Activated CD4-positive, alpha-beta T cell treated with anti-CD3 and anti-CD28 coated beads for 24 hours (primary cell): ENCODE data around the gene PTGS1.
"Not testable (repeated sequence)": the region's sequence is repeated elsewhere in the genome, so short reads cannot be mapped to it uniquely, and the experiment has no call there.

Experiments
- DNase-seq, 2 donors: peaks; one replicate each; pipeline ENCODE4 v3.0.0-alpha.2; 2020; ENCODE audit warnings: low read depth in 2 of 2

Gene PTGS1

DNA sequence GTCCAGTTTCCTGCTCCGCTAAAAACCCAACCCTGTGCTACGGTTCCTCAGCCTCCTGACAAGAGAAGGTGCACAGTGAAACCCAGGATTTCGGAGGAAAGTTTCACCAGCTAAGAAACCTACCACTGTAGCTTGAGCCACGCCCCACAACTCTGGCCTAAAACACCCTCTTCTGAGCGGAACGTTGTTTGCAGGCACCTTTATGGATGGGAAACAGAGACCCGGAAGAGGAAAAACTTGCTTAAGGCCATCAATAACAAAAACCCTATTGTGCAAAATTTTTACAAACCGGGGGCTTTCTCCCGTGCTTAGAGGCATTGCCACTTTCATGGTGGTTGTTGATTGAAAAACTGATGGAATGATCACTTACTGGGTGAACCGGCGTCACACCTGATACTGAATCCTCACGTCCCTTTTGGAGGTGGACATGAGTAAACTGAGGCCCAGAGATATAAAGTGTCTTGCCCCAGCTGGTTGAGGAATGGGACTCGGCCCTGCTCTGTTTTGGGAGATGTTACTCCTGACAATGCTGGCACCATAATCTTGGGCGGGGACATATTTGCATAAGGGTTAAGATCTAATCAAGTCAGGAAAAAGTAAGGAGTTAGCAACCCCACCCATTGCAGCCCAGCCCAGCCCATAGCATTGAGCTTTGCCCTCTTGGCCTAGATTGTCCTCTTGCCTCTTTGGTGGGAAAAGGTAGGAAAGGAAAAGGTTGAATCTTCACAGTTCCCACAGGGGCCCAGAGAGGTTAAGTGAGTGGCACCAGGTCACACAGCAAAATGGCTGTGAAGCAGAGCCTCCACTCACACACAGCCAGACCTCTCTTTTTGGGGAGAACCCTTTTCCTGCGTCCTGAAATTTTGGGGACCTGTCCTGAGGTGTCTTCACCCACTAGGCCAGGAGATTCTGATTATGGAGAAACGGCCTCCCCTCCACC lies 23.2 kb upstream of the PTGS1 start:
- DNase-seq = no peak

DNA sequence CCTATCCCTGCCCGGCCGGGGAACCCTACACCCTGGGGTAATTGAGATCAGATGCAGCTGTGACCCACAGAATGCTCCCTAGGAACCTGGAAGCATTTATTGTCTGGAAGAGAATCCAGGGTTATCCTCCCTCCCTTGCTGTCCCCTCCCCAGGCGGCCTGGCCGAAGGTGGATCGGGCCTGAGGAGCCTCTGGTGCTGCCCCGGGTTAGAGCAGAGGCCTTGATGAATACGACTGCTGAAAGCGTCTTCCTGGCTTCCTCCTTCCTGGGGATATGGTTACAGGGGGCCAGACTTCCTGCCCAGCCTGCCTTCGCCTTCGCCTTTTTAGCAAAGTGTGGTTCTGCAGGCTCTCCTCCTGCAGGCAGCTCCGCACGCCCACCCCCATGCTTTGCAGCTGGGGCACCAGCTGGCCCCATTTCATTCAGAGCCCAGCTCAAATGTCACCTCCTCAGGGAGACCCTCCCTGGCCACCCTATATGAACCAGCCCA lies 22.5 kb upstream of the PTGS1 start:
- DNase-seq = no peak

DNA sequence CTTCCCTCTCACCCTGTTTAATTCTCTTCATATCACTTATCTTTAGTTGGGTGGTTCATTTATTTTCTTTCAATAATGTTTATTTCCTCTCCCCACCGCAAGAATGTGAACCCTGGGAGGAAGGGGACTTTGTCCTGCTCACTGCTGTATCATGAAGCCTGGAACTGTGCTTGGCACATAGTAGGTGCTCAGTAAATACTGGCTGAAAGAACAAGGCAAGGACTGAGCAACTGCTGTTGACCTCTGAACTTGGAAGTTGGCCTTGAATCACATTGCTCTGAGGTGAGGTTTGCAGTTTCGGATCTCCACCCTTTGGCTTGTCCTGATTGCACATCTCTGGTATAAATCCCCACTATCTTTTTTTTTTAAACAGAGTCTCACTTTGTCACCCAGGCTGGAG lies 22.0 kb upstream of the PTGS1 start:
- DNase-seq = no peak

DNA sequence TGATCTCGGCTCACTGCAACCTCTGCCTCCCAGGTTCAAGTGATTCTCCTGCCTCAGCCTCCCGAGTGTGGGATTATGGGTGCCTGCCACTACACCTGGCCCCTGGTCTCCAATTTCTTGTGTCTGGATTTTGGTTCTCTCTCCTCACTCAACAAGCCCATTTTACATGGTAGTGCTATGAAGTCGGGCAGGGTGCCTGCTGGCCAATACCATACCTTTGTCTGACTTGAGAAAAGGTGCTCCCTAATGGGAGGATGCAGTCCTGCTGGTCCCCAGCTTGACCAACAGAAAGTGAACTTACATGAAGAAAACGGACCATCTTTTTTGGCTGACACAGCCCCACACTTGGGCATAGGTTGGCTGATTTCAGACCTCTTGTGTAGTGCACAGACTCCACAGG lies 21.6 kb upstream of the PTGS1 start:
- DNase-seq = no peak

DNA sequence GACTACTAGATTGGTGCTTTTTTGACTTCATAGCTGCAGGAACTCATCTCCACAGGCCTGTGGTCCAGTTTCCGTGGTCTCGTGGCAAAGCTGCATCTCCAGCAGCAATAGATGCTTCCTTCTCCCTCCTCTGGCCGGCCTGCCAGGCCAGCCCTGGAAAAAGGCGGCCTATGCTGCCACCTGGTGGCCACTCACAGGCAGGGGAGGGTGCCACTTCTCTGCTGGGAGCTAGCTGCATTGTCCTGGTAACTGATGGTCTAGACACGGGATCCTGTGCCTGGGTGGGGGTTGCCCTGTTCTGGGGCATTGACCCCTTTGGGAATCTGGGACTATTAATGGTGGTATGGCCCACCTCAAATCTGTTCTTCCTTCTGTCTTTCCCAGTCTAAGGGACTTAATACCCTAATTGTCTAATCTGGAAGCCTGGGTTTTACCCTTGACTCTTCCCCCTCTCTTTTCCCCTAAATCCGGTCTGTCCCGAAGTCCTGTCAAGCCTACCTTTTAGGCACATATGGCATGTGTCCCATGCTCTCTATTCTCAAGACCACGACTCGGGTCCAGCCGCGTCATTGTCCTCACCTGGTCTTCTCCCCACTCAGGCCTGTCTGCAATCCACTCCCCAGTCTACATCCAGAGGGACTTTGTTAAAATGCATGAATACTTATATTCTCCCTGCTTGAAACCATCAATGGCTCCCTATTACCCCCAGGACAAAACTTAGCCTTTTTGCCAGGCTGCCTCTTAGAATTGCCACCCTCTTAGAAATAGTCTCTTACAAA lies 20.1 kb upstream of the PTGS1 start:
- DNase-seq = peak; percentile 61 to 67

DNA sequence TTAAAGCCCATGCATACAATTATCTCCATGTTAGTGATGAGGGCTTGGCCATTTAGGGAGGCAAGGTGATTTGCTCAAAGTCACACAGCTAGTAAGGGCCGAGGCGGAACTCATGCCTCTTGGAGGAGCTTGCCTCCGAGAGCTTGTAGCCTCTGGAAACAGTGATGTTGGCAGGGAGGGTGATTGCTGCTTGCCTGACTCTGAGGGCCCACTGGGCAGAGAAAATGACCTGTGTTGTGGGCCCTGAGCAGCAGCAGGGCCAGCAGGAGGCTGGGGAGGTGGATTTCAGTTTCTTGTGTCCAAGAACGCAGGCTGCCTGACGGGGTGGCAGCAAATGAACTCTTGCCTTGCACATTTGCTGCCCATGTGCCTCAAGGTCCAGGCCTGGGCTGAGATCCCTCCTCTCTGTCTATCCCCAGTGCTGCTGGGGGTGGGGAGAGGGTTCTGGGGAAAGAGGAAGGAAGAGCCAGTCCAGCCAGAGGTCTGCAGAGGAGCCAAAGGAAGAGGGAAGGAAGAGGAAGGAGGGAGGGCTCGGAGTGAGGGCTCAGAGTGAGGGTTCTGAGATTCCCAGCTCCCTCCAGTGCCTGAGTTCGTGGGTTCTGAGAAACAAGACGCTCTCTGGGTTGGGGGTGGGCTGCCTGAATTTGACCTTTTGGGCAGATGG lies 16.2 kb upstream of the PTGS1 start:
- DNase-seq = no peak

DNA sequence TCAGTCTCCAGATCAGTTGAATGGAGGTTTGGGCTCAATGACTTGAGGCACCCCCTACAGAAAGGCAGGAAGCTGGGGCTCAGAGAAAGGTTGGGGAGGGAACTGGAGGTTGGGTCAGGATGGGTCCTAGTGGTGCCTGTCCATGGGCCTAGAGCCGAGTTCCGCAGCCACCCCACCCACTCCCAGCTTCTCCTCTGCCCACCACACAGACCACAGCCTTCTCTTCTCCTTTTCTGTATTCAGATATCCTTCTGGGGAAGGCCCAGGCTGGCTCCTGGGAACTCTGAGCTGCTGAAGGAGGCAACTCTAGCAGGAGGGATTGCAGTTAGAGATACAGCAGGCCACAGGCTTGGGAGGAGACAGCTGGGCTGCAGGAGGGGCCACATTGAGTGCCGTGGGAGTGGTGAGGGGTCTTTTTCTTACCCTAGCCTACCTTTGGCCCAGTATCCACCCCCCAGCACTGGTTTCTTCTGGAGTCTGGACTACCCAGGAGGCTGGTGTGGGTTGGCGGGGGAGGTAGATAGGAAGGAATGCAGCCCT lies 15.4 kb upstream of the PTGS1 start:
- no peak for DNase-seq

DNA sequence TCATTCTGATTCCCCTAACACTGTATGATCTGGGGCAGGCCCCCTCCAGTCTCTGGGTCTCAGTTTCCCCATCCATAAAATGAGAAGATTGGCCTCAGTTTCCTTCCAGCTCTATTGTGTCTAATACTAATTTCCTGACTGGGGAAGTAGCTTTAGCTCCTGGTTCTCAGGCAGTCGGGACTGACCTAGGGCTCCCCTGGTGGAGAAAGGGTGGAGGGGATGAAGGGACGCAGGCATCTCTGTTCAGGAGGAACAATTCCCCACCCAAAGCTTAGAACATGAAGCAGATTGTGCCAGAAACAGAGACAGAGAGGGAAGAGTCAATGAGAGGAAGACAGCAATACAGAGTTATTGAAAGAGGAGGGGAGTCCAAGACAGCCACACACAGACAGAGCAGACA lies 14.2 kb upstream of the PTGS1 start:
- no peak for DNase-seq

DNA sequence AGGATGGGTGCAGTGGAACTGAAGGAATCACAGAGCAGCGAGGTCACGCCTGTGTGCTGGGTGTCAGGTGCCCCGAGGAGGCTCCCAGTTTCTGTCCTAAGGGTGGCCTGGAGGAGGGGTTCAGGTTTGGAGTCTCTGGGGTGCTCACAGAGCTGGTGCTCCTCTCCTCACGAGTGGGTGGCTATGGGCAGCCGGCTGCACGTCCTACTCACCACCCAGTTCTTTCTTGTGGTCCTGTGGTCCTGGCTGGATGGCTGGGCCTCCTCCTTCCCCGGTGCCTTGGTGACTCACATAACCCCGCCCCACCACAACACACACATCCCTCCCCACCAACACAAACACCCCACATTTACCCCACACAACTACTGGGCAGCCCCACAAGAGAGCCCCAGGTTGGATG lies 9.9 kb upstream of the PTGS1 start:
- no peak for DNase-seq

DNA sequence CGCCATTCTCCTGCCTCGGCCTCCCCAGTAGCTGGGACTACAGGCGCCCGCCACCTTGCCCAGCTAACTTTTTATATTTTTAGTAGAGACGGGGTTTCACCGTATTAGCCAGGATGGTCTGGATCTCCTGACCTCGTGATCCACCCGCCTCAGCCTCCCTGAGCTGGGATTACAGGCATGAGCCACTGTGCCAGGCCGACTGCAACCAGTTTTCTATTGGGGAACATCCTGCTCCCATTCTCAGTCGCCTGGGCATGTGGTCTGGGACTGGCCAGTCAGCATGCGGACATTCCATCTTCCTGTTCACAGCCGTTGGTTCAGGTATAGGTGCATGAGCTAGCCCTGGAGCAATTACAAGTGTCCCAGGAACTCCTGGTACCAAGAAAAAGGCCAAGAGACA lies 7.7 kb upstream of the PTGS1 start:
- not testable (repeated sequence) for DNase-seq

DNA sequence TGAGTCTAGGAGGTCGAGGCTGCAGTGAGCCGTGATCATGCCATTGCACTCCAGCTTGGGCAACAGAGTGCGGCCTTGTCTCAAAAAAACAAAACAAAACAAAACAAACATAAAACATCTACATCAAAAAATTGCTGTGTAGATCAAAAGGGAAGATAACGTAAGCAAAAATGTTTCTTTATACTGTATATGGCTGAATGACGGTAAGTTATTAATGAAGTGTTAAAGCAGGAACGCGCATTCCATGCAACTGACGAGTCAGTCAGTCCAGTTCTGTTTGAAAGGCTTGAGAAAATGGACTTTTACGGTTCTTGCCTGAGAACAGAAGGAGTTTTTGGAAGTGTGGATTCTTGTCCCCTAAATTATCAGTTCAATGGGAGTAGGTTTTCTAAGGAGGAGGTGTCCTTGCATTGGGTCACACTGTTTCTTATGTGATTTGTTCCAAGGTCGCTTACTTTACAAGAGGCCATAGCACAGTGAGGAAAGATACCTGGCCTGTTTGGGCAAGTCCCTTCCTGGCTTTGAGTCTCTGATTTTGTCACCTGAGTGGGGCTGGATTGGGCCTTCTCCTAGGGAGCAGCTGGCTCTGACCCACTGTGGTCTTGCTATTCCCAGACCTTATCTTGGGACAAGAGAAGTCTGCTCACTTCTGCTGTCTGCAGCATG lies 6.6 kb upstream of the PTGS1 start:
- no peak for DNase-seq

DNA sequence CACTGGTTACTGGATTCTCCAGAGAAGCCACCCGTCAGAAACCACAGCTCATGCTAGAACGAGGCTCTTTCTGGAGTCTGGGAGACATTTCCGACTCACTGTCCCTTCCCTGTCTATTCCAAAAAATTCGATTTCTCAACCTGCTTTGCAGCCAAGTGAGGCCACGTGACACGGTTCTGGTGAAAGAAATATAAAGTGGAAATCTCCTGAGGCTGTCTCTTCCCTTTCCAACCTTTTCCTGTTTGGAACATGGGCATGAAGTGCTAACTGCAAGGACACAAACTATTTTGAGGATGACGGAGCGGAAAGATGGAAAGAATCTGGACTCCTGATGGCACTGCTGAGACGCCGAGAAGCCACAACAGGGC lies 6.1 kb upstream of the PTGS1 start:
- DNase-seq = no peak

DNA sequence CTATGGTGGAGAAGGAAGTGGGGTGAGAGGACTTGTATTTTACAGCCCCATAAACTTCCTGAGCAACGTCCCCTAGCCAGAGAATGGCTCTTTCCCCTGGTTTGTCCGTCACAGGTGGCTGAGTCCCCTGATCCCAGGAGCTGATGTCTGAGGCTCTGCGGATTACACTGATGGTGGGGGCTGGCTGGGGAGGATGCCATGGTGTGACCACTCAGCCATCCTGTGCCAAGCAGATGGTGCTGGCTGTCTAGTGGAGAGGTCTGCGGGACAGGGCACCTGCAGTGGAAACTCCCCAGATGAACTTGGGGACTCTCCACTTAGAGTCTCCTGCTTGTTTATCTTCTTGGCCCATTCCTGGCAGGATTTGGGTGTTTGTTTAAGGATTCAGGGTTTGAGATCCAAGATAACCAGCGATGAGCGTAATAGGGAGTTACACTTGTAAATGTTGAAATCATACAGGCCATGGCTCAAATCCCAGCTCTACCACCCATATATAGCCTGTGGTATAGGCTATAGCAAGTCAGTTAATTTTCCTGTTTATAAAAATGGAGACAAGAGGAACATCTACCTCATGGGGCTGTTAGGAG lies 4.7 kb upstream of the PTGS1 start:
- no peak for DNase-seq

DNA sequence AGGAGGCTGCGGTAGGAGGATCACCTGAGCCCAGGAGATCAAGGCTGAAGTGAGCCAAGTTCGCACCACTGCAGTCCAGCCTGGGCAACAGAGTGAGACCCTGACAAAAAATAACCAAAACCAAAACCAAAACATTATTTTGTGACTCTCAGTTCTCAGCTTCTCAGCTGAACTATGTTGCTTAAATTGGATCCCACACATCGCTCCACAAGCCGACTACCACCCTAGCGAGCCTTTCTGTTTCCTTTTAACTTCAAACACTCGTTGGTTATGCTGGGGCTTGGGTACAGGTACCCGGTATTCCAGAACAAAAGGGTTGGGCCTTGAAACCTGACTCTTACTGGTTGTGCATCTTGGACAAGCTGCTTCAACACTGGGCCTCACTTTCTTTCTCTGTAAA lies 3.8 kb upstream of the PTGS1 start:
- DNase-seq = no peak

DNA sequence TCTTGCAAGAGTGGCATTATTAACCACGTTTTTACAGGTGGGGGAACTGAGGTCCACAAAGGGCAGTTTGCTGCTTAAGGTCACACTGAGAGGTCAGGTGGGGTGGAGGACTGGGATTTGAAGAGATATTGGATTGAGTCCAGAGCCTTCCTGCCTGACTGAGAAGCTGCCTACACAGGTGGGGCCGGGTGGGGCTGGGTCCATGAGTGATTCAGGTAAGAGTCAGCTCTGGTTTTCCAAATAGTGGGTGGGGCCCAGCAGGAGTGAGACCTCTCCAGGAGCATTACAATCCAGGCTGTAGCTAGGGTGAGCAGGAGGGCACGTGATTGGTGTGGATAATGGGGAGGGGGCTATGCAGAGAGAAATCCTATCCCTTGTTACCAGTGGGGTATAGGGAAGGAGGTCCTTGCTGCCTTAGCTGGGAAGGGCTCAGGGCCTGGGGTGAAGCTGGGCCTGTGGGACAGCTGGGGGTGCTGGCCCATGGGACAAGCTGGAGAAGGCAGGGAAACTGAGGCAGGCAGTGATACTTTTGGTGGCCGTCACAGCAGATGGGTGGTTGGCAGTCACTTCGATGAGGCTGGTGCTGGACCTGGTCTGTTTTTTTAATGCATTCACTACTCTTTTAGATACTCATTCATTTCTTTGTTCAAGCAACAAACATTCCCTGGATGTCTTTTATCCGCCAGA lies 2.9 kb upstream of the PTGS1 start:
- DNase-seq = no peak

DNA sequence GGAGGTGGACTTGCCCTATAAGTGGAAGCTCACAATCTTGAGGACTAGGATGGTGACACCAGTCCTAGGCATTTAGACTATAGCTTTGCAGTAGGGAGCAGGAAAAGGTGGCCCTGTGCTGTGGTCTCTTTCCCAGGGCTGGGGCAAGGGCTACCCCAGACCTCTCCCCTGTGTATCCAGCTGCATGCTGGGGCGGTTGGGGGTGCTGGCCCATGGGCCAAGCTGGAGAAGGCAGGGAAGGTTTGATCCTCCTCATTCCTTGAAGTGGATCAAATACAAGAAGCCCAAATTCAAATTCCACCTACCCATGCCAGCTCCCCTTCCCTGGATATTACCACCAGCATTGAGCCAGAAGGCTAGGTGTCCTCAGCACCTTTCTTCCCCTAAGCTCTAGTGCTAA lies 2.2 kb upstream of the PTGS1 start:
- DNase-seq = no peak

DNA sequence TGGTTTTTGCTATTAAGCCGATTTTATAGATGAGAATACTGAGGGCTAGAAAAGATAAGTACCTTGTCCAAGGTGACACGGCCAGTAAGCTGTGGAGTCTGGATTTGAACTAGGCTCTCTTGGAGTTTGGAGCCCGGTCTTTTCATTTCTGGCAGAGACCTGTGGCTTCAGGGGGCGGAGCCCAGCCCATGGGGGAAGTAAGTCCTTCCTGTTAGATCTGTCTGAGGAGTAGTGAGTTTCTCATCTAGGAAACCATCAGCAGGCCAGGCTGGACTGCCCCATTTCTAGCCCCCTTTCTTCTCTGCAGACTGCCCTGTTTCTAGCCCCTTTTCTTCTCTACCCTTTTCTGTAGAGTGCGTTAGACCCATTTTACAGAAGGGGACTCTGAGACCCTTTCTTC lies 521 bp upstream of the PTGS1 start:
- DNase-seq = no peak

DNA sequence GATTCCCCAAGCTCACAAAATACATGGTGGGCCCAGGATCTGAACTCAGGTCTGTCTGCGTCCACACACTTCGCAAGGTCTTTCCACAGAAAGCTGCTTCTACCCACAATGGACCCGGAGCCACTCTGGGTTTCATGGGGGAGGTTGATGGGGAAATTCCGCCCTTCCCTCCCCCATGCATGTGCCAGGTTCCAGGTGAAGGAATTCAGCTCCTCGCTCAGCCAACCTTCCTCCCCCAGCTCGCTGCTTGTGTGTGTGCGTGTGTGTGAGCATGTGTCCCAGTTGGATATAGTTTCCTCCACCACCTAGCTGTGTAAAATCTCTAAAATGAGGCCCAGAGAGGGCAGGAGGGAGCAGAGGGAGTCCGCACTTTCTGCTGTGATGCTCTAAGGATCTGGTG lies 1.0 kb downstream of the PTGS1 start:
- DNase-seq = no peak

DNA sequence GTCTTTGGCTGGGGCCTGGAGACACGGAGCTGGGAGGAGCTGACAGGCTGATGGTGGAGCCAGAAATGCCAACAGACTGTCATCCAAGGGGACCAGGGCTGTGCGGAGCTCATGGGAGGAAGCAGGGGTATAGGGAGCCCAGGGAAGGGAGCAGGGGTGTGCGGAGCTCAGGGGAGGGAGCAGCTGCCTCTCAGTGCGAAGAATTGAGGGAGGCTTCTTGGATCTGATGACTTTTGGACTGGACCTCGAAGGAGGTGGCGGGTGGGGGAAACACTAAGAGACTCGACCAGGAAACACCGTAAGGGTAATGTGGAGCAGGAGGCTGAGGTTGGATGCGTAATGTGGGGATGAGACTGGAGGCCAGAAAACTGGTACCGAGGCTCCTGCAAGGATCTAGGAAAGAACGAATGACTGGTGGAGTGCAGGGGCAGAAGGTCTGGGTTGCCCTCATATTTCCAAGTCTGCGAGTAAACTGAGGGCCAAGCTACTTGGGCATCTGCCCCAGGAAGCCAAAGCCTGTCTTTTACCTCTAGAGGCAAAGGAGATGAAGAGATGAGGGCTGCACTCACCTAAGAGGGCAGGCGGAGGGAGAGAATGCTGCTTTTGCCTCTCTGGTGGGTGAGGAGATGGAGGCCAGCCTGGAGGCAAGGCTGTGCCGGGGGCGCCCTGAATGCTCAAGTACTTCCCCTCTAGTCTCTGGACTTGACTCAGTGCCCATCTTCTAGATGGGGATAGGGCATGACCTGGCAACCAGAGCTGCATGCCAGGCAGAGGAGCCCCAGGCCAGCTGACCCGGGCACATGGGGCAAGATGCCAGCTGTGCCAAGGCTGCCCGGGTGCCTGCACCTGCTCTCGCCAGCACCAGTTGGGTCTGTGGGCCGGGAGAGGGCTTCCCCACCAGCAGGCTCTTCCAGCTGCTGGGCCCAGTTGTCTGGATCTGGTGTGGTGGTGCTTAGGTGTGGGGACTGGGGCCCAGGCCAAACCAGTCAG lies 2.3 kb downstream of the PTGS1 start:
- DNase-seq = no peak
